A549 (cell line): ENCODE results near the gene IFFO2.

Experiments
- POLR2A ChIP-seq: IDR thresholded peaks from 2 replicates; pipeline ENCODE4 v1.6.1; 2012; ENCODE audit warnings: mild to moderate bottlenecking, low read length
- POLR2AphosphoS2 ChIP-seq: conservative IDR thresholded peaks from 2 replicates; pipeline ENCODE4 v1.6.1; 2012; ENCODE audit warnings: low read length, improper control_type of control experiment, inconsistent platforms
- SREBF2 ChIP-seq: fragments of 450-650 bp; IDR thresholded peaks from 2 replicates; pipeline ENCODE4 v1.6.1; 2014; ENCODE audit warnings: mild to moderate bottlenecking, moderate library complexity
- TF ChIP-seq, protein P1 (sequence below): fragments of 450-650 bp; IDR thresholded peaks from 2 replicates; pipeline ENCODE4 v1.6.1; 2014; ENCODE audit warnings: antibody characterized with exemption
- TF ChIP-seq, protein P2 (sequence below): fragments of >200 bp; sonication (Bioruptor Twin); formaldehyde crosslinking; IDR thresholded peaks from 3 replicates; pipeline ENCODE4 v1.5.1; 2016

DNA sequence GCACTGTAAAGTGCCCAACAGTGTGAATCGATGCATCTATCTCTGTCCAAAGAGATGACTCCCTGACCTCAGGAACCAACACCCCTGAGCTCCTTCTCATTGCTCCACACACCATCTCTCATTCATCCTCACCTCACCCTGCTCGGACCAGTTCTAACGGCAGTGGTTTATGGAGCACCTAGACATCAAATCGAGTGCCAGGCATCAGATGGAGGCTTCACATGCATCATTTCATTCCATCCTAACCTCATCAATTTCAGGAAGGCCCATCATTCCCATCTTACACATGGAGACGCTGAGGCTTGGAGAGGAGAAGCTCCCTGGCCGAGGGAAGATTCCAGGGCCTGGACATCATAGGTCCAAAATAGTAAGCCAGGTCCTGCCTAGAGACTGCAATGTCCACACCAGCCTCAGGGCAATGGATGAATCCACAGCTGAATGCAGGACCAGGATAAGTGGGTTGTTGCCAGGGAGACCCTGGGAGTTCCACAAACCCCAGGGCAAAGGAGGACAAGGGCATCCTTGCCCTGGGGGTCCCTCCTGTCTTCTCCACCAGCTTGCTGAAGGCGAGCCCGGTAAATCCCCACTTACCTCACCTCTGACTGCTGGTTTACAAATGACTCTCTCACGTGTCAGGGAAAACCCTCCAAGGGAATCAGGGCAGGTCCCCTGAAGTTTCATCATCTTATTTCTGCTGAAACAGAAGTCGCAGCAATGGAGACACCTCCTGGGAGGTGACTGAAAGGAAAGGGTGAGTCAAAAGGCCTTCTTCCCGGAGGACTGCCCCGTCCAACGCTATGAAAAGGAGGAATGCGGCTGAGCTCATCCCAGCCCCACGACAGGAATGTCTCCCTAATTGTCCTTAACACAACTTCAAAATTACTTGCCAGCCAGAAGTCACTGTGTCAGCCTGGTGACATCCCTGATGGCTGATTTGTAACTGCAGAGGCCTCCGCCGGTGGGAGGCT lies 9.0 kb upstream of the IFFO2 start:
- TF ChIP-seq, protein P1, sequence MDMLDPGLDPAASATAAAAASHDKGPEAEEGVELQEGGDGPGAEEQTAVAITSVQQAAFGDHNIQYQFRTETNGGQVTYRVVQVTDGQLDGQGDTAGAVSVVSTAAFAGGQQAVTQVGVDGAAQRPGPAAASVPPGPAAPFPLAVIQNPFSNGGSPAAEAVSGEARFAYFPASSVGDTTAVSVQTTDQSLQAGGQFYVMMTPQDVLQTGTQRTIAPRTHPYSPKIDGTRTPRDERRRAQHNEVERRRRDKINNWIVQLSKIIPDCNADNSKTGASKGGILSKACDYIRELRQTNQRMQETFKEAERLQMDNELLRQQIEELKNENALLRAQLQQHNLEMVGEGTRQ = no peak
- TF ChIP-seq SREBF2 (no peak), POLR2AphosphoS2 (no peak), POLR2A (no peak)
- TF ChIP-seq, protein P2, sequence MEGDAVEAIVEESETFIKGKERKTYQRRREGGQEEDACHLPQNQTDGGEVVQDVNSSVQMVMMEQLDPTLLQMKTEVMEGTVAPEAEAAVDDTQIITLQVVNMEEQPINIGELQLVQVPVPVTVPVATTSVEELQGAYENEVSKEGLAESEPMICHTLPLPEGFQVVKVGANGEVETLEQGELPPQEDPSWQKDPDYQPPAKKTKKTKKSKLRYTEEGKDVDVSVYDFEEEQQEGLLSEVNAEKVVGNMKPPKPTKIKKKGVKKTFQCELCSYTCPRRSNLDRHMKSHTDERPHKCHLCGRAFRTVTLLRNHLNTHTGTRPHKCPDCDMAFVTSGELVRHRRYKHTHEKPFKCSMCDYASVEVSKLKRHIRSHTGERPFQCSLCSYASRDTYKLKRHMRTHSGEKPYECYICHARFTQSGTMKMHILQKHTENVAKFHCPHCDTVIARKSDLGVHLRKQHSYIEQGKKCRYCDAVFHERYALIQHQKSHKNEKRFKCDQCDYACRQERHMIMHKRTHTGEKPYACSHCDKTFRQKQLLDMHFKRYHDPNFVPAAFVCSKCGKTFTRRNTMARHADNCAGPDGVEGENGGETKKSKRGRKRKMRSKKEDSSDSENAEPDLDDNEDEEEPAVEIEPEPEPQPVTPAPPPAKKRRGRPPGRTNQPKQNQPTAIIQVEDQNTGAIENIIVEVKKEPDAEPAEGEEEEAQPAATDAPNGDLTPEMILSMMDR = no peak
